Activated CD8-positive, alpha-beta memory T cell treated with anti-CD3 and anti-CD28 coated beads, Interleukin-2, amount 50 U/mL, for 4 hours (primary cell): ENCODE data around the gene OGDHL.
"Not testable (repeated sequence)": the region's sequence is repeated elsewhere in the genome, so short reads cannot be mapped to it uniquely, and the experiment has no call there.

ENCODE experiments used
- DNase-seq: peaks from one replicate; pipeline ENCODE4 v3.0.0-alpha.2; 2020

The OGDHL gene

DNA sequence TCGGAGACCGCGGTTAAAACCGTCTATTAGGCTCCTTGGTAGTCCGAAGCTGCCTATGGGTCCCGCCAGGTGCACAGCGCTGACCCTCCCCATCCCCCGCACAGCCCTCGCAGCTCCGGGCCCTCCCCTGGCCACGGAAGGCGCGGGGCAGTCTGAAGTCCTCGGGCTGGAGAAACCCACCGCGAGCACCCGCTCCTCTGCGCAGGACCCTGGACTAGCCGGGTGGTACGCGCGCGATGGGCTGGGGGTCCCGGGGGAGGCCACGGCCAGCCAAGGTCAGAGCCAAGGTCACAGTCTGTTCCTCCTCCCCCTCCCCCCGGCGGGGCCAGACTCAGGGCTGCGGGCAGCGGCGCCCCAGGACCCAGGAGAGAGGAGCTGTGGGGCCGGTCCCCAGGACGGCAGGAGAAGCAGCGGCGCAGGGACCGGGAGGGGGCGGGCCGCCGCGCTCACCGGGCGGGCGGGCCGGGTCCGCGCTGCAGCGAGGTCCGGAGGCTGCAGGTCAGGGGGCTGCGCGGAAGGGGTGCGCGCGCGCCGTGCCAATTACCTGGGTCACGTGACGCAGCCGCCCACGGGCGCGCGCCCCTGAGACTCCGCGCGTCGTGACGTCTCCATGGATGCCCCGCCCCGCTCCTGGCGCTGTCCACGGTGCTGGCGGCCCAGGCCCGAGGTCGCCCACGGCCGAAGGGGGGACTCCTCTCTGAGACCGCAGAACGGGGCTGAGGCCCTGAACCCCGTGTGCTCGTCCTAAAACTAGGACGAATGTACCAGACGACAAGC is at the start of gene OGDHL:
TSS of gene OGDHL (minus strand) at position 535 of the 777 bp plus-strand sequence. CDS start 3,731 bp downstream, outside the sequence.
- peak; percentile 35 for DNase-seq

DNA sequence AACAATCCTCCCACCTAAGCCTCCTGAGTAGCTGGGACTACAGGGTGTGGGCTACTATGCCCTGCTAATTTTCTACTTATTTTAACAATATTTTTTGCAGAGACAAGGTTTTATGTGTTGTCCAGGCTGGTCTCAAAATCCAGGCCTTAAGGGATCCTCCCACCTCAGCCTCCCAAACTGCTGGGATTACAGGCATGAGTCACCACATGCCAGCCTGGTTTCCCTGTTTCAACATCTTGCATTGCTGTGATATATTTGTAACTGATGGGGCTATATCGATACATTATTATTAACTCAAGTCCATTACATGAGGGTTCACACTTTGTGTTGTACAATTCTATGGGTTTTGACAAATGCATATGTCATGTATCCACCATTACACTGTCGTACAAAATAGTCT is 41.9 kb upstream of the OGDHL start:
- DNase-seq: no peak

DNA sequence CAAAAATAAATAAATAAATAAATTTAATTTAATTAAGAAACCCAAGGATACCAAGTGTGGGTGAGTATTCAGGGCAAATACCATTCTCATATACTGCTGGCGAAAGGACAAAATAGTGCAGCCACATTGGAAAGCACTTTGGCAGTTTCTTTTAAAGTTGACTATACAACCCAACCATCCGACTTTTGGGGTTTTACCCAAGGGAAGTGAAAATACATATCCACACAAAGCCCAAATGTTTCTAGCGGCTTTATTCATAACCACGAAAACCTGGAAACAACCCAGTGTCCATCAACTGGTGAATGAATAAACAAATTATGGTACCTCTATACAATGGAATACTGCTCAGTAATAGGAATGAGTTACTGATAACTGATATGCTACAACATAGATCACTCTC is 36.2 kb upstream of the OGDHL start:
- DNase-seq: no peak

DNA sequence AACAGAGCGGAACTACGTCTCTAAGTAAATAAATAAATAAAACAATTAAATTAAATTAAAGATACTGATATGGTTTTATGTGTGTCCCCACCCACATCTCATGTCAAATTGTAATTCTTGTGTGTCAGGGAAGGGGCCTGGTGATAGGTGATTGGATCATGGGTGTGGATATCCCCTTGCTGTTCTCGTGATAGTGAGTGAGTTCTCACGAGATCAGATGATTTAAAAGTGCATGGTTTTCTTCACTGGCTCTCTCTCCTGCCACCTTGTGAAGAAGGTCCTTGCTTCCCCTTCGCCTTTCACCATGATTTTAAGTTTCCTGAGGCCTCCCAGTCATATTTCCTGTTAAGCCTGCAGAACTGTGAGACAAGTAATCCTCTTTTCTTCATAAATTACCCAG is 29.0 kb upstream of the OGDHL start:
- DNase-seq: no peak

DNA sequence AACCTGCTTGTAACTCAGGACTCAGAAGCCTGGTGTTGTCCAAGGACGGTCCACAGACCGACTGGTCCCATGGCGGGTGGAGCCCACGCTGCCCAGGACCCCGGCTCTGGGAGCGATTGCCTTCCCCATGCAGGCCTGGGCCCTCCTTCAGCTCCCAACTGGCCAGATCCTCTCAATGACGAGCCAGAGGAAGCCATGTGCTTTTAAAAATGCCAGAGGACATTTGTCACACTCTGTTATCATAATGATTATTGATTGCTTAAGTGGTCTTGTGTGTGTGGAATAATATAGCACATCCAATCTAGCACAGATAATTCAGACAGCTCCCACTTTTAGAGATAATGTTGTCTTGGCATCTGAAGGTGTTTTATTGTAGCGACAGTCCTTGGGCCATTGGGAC is 22.6 kb upstream of the OGDHL start:
- no peak for DNase-seq

DNA sequence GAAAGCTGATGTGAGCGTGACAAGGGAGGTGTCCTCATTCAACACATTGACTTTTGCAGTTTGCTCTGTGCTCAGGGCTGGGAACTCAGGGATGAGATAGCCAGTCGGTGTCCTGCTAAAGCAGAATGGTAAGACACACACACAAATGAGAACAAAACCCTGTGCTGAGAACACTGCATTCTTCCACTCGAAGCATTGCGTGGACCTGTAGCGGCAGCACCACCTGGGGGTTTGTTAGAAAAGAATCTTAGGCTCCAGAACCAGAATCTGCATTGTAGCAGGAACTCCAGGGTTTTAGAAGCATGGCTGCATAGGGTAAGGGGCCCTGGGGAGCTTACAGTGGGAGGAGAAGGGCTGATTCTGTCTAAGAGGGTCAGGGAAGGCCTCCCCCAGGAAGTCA is 21.5 kb upstream of the OGDHL start:
- DNase-seq: no peak

DNA sequence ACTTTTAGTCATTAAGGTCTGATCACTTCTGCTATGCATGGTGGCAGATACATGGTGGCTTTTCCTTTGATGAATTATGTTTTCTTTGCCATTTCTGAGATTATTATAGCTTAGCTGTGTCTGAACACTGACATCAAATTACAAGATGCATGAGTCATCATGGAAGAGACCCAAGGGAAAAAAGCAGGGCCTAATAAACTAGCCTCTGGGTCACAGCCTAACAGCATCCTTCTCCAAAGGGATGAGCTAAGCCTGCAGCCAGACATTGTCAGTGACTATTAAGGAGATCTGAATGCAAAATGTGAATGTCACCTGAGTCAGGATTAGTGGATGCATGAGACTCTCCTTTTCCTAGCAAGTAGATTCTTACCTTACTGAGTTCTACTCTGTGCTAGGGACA is 19.1 kb upstream of the OGDHL start:
- DNase-seq: no peak

DNA sequence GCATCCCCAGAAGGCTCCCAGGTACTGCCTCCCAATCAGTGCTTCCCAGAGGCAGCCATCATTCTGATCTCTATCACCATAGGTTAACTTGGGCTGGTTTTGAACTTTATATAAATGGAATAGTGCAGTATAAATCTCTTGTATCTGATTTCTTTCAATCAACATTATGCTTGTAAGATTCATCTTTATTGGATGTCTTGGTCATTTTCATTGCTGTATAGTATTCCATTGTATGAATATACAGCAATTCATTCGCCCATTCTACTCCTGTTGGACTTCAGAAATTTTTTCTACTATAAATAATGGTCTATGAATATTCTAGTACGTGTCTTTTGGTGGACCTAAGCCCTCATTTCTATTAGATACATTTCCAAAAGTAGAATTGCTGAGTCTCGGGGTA is 16.1 kb upstream of the OGDHL start:
- DNase-seq: no peak

GRCh38 chr10:49776851-49777250 is 14.7 kb upstream of the OGDHL start:
- no peak for DNase-seq

DNA sequence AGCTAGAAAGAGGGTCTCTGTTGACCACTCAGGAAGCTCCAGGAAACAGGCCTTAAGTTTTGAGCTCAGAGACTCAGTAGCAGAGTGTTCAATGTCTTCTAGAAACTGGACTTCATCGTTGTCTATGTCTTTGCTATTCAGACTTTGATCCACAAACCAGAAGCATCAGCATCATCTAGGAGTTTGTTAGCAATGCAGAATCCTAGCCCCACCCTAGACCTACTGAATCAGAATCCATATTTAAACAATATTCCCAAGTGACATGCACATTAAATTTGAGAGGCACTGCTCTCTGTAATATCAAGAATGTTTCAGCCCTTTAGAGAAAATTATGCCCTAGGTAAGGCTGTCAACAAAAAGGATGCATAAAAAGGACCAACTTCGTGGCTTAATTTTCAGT is 12.9 kb upstream of the OGDHL start:
- DNase-seq: no peak

DNA sequence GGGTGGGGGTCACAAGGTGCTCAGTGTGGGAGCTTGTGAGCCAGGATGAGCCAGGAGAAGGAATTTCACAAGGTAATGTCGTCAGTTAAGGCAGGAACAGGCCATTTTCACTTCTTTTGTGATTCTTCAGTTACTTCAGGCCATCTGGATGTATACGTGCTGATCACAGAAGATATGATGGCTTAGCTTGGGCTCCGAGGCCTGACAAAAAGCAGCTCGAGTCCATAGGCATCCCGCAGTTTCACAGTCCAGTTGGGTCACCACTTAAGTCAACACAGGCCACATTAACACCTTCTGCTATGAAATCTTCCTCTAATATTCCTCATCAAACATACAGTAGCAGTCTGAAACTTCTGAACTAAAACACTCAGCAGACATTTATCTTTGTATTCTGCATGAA is 10.8 kb upstream of the OGDHL start:
- not testable (repeated sequence) for DNase-seq

DNA sequence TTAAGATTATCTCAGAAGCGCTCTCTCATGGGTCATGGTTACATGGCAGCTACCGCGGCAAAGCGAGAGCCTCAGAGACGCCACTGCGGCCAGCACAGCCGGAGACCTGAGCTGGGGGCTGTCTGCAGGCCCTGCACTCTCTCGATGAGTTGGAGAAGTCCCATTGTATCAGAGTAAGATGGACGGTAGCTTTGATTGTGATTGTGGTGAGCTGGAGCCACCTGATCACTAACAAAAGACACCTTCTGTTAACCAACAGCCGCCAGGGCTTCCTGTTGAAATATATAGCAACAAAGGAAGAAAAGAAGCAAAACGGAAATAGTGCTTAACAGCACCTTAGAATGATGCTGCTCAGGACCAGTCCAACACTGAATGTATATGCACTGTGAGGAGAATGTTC is 8.9 kb upstream of the OGDHL start:
- not testable (repeated sequence) for DNase-seq

DNA sequence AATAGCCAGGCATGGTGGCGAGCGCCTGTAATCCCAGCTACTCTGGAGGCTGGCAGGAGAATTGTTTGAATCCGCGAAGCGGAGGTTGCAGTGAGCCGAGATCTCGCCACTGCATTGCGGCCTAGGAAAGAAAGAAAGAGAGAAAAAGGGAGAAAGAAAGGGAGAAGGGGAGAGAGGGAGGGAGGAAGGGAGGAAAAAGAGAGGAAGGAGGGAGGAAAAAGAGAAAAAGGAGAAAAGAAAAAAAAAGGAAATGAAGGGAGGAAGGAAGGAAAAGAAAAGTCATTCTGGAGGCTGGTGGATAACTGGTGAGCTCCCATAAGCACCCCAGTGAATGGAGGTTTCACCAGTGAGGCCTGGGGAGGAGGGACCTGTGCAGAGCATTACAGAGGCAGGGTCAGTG is 7.6 kb upstream of the OGDHL start:
- no peak for DNase-seq

DNA sequence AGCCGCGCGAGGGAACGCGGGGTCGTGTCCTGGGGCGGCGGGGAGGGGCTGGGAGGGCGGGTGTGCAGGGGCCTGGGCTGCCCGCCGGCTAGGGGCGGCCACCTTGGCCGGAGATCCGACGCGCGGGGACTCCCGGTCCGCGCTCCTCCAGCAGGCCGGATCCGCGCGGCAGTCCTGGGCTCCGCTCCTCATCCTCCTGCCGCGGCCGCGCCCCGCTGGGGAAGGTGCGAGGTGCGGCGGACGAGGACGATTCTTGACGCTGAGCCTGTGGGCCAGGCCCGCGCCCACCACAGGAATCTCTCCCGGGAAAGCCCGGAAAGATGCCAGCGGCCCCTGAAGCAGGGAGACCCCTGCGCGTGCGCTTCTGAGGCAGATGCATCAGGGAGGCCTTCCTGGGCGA is 6.6 kb upstream of the OGDHL start:
- DNase-seq: no peak

- DNase-seq: no peak
These were observed 6.2 kb upstream of the OGDHL start for GRCh38 chr10:49768329-49768728.

DNA sequence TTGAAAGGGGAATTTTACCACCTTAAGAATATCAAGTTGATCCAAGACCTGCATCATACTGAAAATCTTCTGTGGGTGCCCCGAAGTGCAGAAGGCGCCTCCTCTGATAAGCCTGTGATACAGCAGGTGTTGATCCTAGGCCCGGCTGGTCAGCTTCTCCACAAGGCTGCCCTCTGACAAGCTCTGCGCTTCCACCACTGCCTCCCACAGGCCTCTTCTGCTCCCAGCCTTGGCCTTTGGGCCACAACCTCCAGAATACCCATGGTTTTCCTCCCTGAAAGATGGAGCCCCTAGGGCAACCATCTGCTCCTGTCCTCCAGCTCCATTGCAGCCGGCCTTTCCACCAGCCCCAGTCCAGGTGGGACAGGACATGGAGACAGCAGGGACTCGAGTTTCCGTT is 5.6 kb upstream of the OGDHL start:
- DNase-seq: no peak

- no peak for DNase-seq
These were observed 4.4 kb upstream of the OGDHL start for GRCh38 chr10:49766484-49766883.

DNA sequence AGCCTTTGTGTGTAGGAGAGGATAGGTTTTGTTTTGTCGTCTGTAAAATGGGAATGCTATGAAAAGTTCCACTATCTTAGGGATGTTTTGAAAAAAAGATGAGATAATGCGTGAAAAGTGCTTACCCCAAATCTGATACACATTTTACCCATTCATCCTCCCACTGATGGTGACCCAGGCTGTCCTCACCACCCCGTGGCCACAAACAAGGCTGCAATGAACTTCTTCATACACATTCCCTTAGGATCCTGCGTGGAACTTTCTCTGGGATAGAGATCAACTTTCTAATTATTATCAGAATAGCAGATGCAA is 399 bp upstream of the OGDHL start:
- DNase-seq: no peak

DNA sequence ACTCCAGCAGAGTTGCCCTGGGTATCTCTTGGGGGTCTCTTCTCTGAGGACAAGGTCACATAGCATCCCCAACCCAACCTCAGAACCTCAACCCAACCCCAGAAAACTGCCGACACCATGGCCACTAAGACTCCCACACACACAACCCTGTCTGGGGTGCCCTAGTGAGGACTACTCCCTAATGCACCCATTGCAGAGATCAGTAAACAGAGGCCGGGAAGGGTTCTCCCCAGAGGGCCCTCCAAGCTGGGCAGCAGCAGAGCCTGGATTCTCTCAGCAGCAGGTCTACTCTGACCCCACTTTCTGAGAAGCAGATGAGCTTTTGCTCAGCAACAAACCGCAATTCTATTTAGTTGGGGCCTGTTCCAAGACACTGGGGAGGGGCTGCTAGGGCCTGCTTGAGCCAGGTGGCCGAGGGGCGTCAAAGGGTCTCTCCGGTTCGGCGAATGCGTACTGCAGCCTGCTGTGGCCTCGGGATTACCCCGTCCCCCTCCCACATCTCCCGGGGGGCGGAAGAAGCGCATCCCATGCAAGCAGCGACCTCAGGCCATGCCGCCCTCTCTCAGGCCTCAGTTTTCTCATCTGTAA is 828 bp downstream of the OGDHL start:
- DNase-seq: no peak

GRCh38 chr10:49760789-49761188 is 1.3 kb downstream of the OGDHL start:
- DNase-seq: no peak

- DNase-seq: no peak
These were observed 2.2 kb downstream of the OGDHL start for GRCh38 chr10:49759787-49760551.

- DNase-seq: no peak
These were observed 3.7 kb downstream of the OGDHL start for GRCh38 chr10:49758249-49758930.

GRCh38 chr10:49756641-49757040 is 5.5 kb downstream of the OGDHL start:
- DNase-seq: no peak

DNA sequence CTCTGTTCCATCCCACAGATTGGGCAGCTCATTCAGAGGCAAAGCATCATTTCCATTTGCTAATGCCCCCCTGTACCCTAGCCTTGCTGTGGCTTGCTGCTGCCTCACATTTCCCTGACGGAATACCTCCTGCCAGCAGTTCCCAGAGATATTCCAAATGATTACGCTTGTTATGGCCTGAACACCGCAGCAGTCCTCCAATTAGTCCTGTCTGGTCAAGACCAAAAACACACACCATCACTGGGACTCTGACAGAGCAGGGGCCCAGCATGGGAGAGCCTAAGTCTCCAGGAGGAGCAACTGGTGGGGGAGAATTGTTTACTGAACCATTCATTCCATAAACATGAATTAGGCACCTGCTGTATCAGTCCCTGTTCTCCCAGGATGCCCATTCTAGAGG is 6.1 kb downstream of the OGDHL start:
- no peak for DNase-seq
